Erythroblast (primary cell): ENCODE results near the gene CIZ1.

Experiments
- GATA1 ChIP-seq: IDR thresholded peaks from 2 replicates; pipeline ENCODE4 v1.6.1; 2011; ENCODE audit warnings: low read depth, mild to moderate bottlenecking, control low read depth, low read length, moderate library complexity
- POLR2A ChIP-seq: IDR thresholded peaks from 2 replicates; pipeline ENCODE4 v1.6.1; 2011; ENCODE audit warnings: mild to moderate bottlenecking, low read length

- TF ChIP-seq POLR2A = no peak
- TF ChIP-seq GATA1 = no peak
These were observed 15.8 kb upstream of the CIZ1 start for GRCh38 chr9:128206916-128207910.
